HEK293T (cell line): Measurements from ENCODE around the gene TBC1D5.

Experiments used
- CTCF ChIA-PET: fragments of 350-600 bp; formaldehyde crosslinking; extraction: SDS; loops from one replicate; lab custom pipeline; 2021; ENCODE audit warnings: antibody characterized with exemption, inconsistent platforms; lab: Yijun Ruan, JAX
- POLR2A ChIA-PET: fragments of 350-600 bp; formaldehyde crosslinking; extraction: SDS; loops from one replicate; lab custom pipeline; 2020; ENCODE audit warnings: antibody characterized with exemption, inconsistent platforms; lab: Yijun Ruan, JAX
- DNase-seq: peaks from one replicate; pipeline ENCODE4 v3.0.0; 2012; ENCODE audit warnings: mixed read lengths; ENCODE audit errors: extremely low spot score
- ARNT ChIP-seq: fragments of 450-650 bp; IDR thresholded peaks from 2 replicates; pipeline ENCODE4 v1.6.1; 2017; ENCODE audit warnings: mild to moderate bottlenecking
- BHLHE40 ChIP-seq: fragments of 450-650 bp; IDR thresholded peaks from 2 replicates; pipeline ENCODE4 v1.6.1; 2016; ENCODE audit warnings: mild to moderate bottlenecking, moderate library complexity, borderline replicate concordance
- CTBP1 ChIP-seq: fragments of 450-650 bp; IDR thresholded peaks from 2 replicates; pipeline ENCODE4 v1.6.1; 2016; ENCODE audit warnings: borderline replicate concordance
- ELF4 ChIP-seq: fragments of 450-650 bp; IDR thresholded peaks from 2 replicates; pipeline ENCODE4 v1.6.1; 2017; ENCODE audit warnings: antibody characterized with exemption
- FOXA1 ChIP-seq: fragments of 450-650 bp; IDR thresholded peaks from 2 replicates; pipeline ENCODE4 v1.6.1; 2016; ENCODE audit warnings: mild to moderate bottlenecking
- FOXK2 ChIP-seq: fragments of 450-650 bp; IDR thresholded peaks from 2 replicates; pipeline ENCODE4 v1.6.1; 2016; ENCODE audit warnings: mild to moderate bottlenecking
- FOXM1 ChIP-seq: fragments of 450-650 bp; IDR thresholded peaks from 2 replicates; pipeline ENCODE4 v1.6.1; 2017; ENCODE audit warnings: mild to moderate bottlenecking, borderline replicate concordance
- HDGF ChIP-seq: fragments of 450-650 bp; IDR thresholded peaks from 2 replicates; pipeline ENCODE4 v1.6.1; 2017; ENCODE audit warnings: antibody characterized with exemption, borderline replicate concordance
- L3MBTL2 ChIP-seq: fragments of 450-650 bp; conservative IDR thresholded peaks from 2 replicates; pipeline ENCODE4 v1.6.1; 2016; ENCODE audit warnings: mild to moderate bottlenecking
- LEF1 ChIP-seq: fragments of 450-650 bp; IDR thresholded peaks from 2 replicates; pipeline ENCODE4 v1.6.1; 2017; ENCODE audit warnings: mild to moderate bottlenecking, borderline replicate concordance
- NFRKB ChIP-seq: fragments of 450-650 bp; IDR thresholded peaks from 2 replicates; pipeline ENCODE4 v1.6.1; 2016; ENCODE audit warnings: mild to moderate bottlenecking, moderate library complexity
- PKNOX1 ChIP-seq: fragments of 450-650 bp; IDR thresholded peaks from 2 replicates; pipeline ENCODE4 v1.6.1; 2016
- SP1 ChIP-seq: fragments of 450-650 bp; IDR thresholded peaks from 2 replicates; pipeline ENCODE4 v1.6.1; 2017
- SUZ12 ChIP-seq: fragments of 450-650 bp; IDR thresholded peaks from 2 replicates; pipeline ENCODE4 v1.6.1; 2016; ENCODE audit warnings: mild to moderate bottlenecking
- TARDBP ChIP-seq: fragments of 450-650 bp; IDR thresholded peaks from 2 replicates; pipeline ENCODE4 v1.6.1; 2016
- ZNF384 ChIP-seq: fragments of 450-650 bp; IDR thresholded peaks from 2 replicates; pipeline ENCODE4 v1.6.1; 2016

Gene TBC1D5

GRCh38 chr3:17310983-17311382 lies 431.4 kb downstream of the TBC1D5 start:
- ChIA-PET CTCF (no interaction called here), POLR2A (no interaction called here)
- TF ChIP-seq PKNOX1: peak; percentile 59
- no peak for TF ChIP-seq CTBP1
- no peak for DNase-seq

DNA sequence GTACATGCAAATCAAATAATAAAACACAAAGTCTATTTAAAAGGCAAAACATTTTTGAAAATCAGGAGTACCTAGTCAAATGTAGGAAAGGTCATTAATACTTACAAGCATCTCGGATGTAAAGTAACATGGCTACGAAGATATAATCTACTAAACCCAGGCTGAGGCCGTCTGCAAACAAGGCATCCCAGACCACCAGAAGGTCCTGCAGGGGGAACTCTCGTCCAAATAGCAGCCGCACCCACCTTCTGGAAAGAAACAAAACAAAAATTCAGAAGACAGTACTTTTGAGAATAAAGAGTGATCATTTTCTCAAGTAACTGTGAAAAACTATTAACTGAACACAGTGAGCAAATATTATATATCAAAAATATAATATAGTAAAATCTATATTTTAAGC lies 434.5 kb downstream of the TBC1D5 start:
- POLR2A ChIA-PET: no interaction called here
- DNase-seq: peak; percentile 12
- TF ChIP-seq CTBP1 (no peak), NFRKB (no peak), HDGF (no peak), FOXM1 (no peak), PKNOX1 (no peak), L3MBTL2 (no peak), SP1 (no peak), ZNF384 (no peak), ELF4 (no peak), SUZ12 (no peak), BHLHE40 (no peak), FOXA1 (no peak), ARNT (no peak)
- CTCF ChIA-PET: no interaction called here

DNA sequence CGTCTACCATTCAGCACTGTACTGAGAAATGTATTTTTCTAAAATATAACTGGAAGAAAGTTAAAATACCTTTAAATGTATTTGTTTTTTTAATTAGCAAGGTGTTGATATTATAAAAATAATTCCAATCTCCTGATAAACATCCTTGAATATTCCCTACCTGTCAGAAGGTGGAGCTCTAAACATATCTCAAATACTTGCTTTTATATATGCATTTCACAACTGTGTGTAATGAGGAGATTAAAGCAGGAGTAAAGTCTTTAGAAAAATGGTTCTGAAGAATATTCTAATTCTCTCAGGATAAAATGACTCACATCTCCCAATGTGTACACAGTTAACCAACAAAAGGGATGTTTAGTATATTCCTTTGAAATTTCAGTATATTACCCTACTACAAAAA lies 434.9 kb downstream of the TBC1D5 start:
- ChIA-PET CTCF (no interaction called here), POLR2A (no interaction called here)
- no peak for DNase-seq

GRCh38 chr3:17304969-17305368 lies 437.5 kb downstream of the TBC1D5 start:
- ChIA-PET POLR2A (no interaction called here), CTCF (no interaction called here)
- DNase-seq: no peak
- no peak for TF ChIP-seq ELF4
- TF ChIP-seq FOXA1: no peak
- TF ChIP-seq BHLHE40: no peak
- TF ChIP-seq L3MBTL2: no peak
- no peak for TF ChIP-seq LEF1
- no peak for TF ChIP-seq CTBP1
- TF ChIP-seq FOXM1: no peak
- TF ChIP-seq SP1: no peak
- TF ChIP-seq ZNF384: no peak
- no peak for TF ChIP-seq HDGF
- TF ChIP-seq FOXK2: no peak
- no peak for TF ChIP-seq PKNOX1
- TF ChIP-seq NFRKB: no peak
- TF ChIP-seq SUZ12: no peak
- no peak for TF ChIP-seq ARNT
- no peak for TF ChIP-seq TARDBP

More for the DNA sequence above, 434.9 kb downstream of the TBC1D5 start:
- TF ChIP-seq FOXA1 (no peak), BHLHE40 (no peak), NFRKB (no peak), PKNOX1 (no peak), ZNF384 (no peak), SUZ12 (no peak), ELF4 (no peak), SP1 (no peak), CTBP1 (no peak)

- TF ChIP-seq FOXK2 (no peak), ELF4 (no peak), NFRKB (no peak), LEF1 (no peak), FOXA1 (no peak), FOXM1 (no peak), ZNF384 (no peak), CTBP1 (no peak), SP1 (no peak), BHLHE40 (no peak), L3MBTL2 (no peak), SUZ12 (no peak)
- DNase-seq: no peak
- ChIA-PET CTCF (interaction anchor here (0.6 kb wide), 1 partner anchor 189 kb away, joined by 6 read pairs; no protein-coding TSS in a partner anchor), POLR2A (no interaction called here)
Observed at GRCh38 chr3:17302774-17303173, 439.7 kb downstream of the TBC1D5 start.

DNA sequence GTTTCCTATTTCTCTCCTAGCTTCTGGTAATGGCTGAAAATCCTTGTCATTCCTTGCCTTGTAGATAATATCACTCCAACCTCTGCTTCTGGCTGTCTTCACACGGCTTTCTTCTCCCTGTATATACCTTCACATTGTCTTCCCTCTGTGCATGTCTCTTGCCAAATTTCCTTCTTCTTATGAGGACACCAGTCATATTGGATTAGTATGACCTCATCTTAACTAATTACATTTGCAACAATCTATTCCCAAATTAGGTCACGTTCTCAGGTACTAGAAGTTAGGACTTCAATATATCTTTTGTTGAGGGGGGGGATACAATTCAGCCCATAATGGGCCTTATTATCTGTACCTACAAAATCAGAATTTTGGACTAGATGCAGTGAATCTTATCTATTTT lies 440.3 kb downstream of the TBC1D5 start:
- DNase-seq: no peak
- TF ChIP-seq SUZ12: no peak
- TF ChIP-seq TARDBP: no peak
- no peak for TF ChIP-seq FOXA1
- TF ChIP-seq NFRKB: no peak
- no peak for TF ChIP-seq L3MBTL2
- no peak for TF ChIP-seq SP1
- no peak for TF ChIP-seq ELF4
- TF ChIP-seq BHLHE40: no peak
- no peak for TF ChIP-seq FOXK2
- TF ChIP-seq ARNT: no peak
- no peak for TF ChIP-seq LEF1
- TF ChIP-seq ZNF384: no peak
- TF ChIP-seq HDGF: no peak
- no peak for TF ChIP-seq PKNOX1
- no peak for TF ChIP-seq FOXM1
- TF ChIP-seq CTBP1: no peak
- ChIA-PET CTCF (interaction anchor here (0.6 kb wide), 1 partner anchor 190 kb away, joined by 6 read pairs; no protein-coding TSS in a partner anchor), POLR2A (no interaction called here)
